ENCODE results near the gene ATP13A1. TPM values are rescaled to one million over a fixed set of nuclear protein-coding genes. Genes with fewer than 3 reads are reported as not detected.
"Not testable (repeated sequence)": the region's sequence is repeated elsewhere in the genome, so short reads cannot be mapped to it uniquely, and the experiment has no call there.

The ATP13A1 gene
- total RNA-seq, 4 donors from 2014 or later = 59.3 to 104 (median 81.7) TPM

- peaks cover 20 to 97% (median 76%) of the 10 kb centered on the region in 4 donors for H3K9me3 ChIP-seq
- 88% methylated on average over 6 of the region's 6 CpGs for WGBS
These were observed 41.4 kb upstream of the ATP13A1 start for GRCh38 chr19:19704836-19705235.

GRCh38 chr19:19700493-19700892, 37.0 kb upstream of the ATP13A1 start:
- DNase-seq (ENCODE audit: extremely low spot score); H3K27ac ChIP-seq (replicated peaks in 1 of 4); H3K4me3 ChIP-seq; H3K27me3 ChIP-seq; intact Hi-C loops (cut with DNase I); H3K4me1 ChIP-seq: not testable (repeated sequence)
- 89% methylated on average over 1 of the region's 1 CpG for WGBS
- Histone ChIP-seq H3K9me3 (peaks cover 2 to 74% (median 53%) of the 10 kb centered on the region in 4 donors), H3K36me3 (peaks cover 12 to 37% (median 25%) of the 10 kb centered on the region in 4 donors)

More at GRCh38 chr19:19704836-19705235, 41.4 kb upstream of the ATP13A1 start:
- no peak overlapping the region for H3K4me3 ChIP-seq
- H3K27ac ChIP-seq (replicated peaks in 1 of 4) = no peak overlapping the region
- TF ChIP-seq POLR2AphosphoS5 (IDR thresholded peaks at IDR 0.05) (no peak), POLR2A (IDR thresholded peaks at IDR 0.05; ENCODE audit: low read depth) (no peak), EP300 (IDR thresholded peaks at IDR 0.05) (no peak), CTCF (IDR thresholded peaks at IDR 0.05) (no peak)
- H3K36me3 ChIP-seq = peaks cover 12 to 49% (median 34%) of the 10 kb centered on the region in 4 donors
- H3K4me1 ChIP-seq = no peaks in the 10 kb centered on the region
- H3K27me3 ChIP-seq = no peaks in the 10 kb centered on the region
- intact Hi-C loops (cut with DNase I) = no loop called here
- no peak for DNase-seq (ENCODE audit: extremely low spot score)

GRCh38 chr19:19697589-19697988, 34.1 kb upstream of the ATP13A1 start:
- DNase-seq (ENCODE audit: extremely low spot score) = no peak
- H3K27me3 ChIP-seq = no peaks in the 10 kb centered on the region
- no peak overlapping the region for H3K27ac ChIP-seq (replicated peaks in 1 of 4)
- H3K4me3 ChIP-seq = no peak overlapping the region
- peaks cover 0 to 14% (median 5%) of the 10 kb centered on the region in 4 donors for H3K36me3 ChIP-seq
- 91% methylated on average over 5 of the region's 5 CpGs for WGBS
- TF ChIP-seq POLR2A (IDR thresholded peaks at IDR 0.05; ENCODE audit: low read depth) (no peak), POLR2AphosphoS5 (IDR thresholded peaks at IDR 0.05) (no peak), CTCF (IDR thresholded peaks at IDR 0.05) (no peak), EP300 (IDR thresholded peaks at IDR 0.05) (no peak)
- intact Hi-C loops (cut with DNase I) = no loop called here
- H3K9me3 ChIP-seq = peaks cover 0 to 45% (median 31%) of the 10 kb centered on the region in 4 donors
- H3K4me1 ChIP-seq = no peaks in the 10 kb centered on the region

- H3K36me3 ChIP-seq = peaks cover 0 to 13% (median 5%) of the 10 kb centered on the region in 4 donors
- no peak for DNase-seq (ENCODE audit: extremely low spot score)
- no peaks in the 10 kb centered on the region for H3K27me3 ChIP-seq
- H3K27ac ChIP-seq (replicated peaks in 1 of 4) = no peak overlapping the region
- peaks cover 0 to 35% (median 26%) of the 10 kb centered on the region in 4 donors for H3K9me3 ChIP-seq
- no peaks in the 10 kb centered on the region for H3K4me1 ChIP-seq
- intact Hi-C loops (cut with DNase I) = no loop called here
- 38% methylated on average over 2 of the region's 2 CpGs for WGBS
- H3K4me3 ChIP-seq = no peak overlapping the region
- TF ChIP-seq EP300 (IDR thresholded peaks at IDR 0.05) (no peak), POLR2A (IDR thresholded peaks at IDR 0.05; ENCODE audit: low read depth) (no peak), CTCF (IDR thresholded peaks at IDR 0.05) (no peak), POLR2AphosphoS5 (IDR thresholded peaks at IDR 0.05) (no peak)
These were observed 32.9 kb upstream of the ATP13A1 start for GRCh38 chr19:19696386-19696785.

GRCh38 chr19:19691683-19692082, 28.2 kb upstream of the ATP13A1 start:
- TF ChIP-seq POLR2AphosphoS5 (IDR thresholded peaks at IDR 0.05) (no peak), POLR2A (IDR thresholded peaks at IDR 0.05; ENCODE audit: low read depth) (no peak), CTCF (IDR thresholded peaks at IDR 0.05) (no peak), EP300 (IDR thresholded peaks at IDR 0.05) (no peak)
- WGBS = 85% methylated on average over 8 of the region's 10 CpGs
- DNase-seq (ENCODE audit: extremely low spot score) = no peak
- Histone ChIP-seq H3K36me3 (no peaks in the 10 kb centered on the region), H3K27ac (replicated peaks in 1 of 4) (no peak overlapping the region), H3K9me3 (peaks cover 0 to 3% (median 0%) of the 10 kb centered on the region in 4 donors), H3K4me1 (no peaks in the 10 kb centered on the region), H3K4me3 (no peak overlapping the region), H3K27me3 (no peaks in the 10 kb centered on the region)
- intact Hi-C loops (cut with DNase I) = no loop called here

GRCh38 chr19:19689023-19689422, 25.5 kb upstream of the ATP13A1 start:
- H3K36me3 ChIP-seq; DNase-seq (ENCODE audit: extremely low spot score); intact Hi-C loops (cut with DNase I); H3K27ac ChIP-seq (replicated peaks in 1 of 4); H3K27me3 ChIP-seq; H3K4me1 ChIP-seq; H3K4me3 ChIP-seq: not testable (repeated sequence)
- 98% methylated on average over 10 of the region's 10 CpGs for whole genome bisulfite sequencing
- peaks cover 0 to 18% (median 15%) of the 10 kb centered on the region in 4 donors for H3K9me3 ChIP-seq

All from esophagus muscularis mucosa (tissue), 4 donors.